IPS-NIHi11 (cell line): ENCODE results near the gene PANK2.
"Not testable (repeated sequence)": the region's sequence is repeated elsewhere in the genome, so short reads cannot be mapped to it uniquely, and the experiment has no call there.

Experiments
- DNase-seq: peaks from one replicate; pipeline ENCODE4 v3.0.0; 2012; ENCODE audit warnings: mixed read lengths, low spot score

The PANK2 gene

DNA sequence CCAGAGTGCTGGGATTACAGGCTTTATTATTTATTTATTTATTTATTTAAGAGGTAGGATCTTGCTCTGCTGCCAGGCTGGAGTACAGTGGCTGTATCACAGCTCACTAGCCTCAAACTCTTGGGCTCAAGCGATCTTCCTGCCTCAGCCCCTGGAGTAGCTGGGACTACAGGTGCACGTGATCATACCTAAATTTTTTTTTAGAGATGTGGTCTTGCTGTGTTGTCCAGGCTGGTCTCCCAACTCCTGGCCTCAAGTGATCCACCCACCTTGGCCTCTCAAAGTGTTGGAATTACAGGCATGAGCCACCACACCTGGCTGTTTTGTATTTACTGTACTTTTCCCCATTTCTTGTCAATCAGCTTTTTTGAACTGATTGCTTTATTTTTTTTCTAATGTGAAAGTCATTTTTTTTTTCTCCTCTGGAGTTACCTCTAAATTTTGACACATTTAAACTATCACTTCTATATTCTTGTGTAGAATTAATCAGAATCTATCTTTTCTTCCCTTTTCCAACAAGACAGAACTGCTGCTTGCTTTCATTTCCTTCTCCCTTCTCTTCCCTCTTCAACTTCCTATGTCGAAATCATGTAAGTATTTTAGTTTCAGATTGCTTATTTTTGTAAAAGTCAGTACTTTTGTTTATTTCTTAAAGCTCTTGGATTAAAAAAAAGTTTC lies 12.0 kb downstream of the PANK2 start:
- no peak for DNase-seq

GRCh38 chr20:3901706-3902440 lies 12.7 kb downstream of the PANK2 start:
- DNase-seq, result no peak

DNA sequence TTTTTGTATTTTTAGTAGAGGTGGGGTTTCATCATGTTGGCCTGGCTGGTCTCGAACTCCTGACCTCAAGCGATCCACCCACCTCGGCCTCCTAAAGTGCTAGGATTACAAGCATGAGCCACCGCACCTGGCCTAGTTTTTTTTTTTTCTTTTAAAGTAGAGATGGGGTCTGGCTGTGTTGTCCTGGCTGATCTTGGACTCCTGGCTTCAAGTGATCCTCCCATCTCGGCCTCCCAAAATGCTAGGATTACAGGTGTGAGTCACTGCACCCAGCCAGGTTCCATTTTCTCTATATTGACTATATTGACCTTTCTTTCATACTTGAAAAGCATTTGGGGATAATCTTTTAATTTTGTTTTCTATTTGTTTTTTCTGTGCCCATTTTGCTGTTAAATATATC lies 13.3 kb downstream of the PANK2 start:
- DNase-seq, result no peak

DNA sequence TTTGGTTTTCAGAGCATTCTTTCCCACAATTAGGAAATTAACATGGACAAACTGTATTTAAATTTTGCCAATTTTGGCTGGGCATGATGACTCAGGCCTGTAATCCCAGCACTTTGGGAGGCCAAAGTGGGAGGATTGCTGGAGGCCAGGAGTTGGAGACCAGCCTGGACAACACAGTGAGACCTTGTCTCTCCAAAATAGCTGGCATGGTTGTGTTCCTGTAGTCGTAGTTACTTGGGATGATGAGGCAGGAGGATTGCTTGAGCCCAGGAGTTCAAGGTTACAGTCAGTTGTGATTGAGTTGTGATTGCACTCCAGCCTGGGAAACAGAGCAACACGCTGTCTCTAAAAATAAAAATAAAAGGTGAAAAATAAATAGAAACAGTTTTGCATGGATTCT lies 15.0 kb downstream of the PANK2 start:
- DNase-seq, result no peak

DNA sequence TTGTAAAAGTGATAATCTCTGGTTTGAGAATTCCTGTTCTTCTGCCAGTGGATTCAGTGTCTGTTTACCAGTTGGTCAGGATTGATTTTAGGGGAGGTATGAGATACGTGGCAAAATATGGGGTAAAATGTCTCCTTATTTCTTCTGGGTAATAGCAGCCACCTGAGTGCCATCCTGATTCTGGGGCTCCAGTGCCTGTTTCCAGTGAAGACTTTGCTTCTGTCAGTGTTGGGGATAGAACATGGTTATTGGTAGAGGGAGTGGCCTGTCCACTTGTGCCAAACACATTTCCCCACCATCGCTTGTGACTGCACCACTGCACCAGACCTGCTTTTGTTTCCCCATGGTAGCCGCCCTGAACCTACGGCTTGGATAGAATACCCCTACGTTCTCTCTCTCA lies 15.7 kb downstream of the PANK2 start:
- DNase-seq, result no peak

DNA sequence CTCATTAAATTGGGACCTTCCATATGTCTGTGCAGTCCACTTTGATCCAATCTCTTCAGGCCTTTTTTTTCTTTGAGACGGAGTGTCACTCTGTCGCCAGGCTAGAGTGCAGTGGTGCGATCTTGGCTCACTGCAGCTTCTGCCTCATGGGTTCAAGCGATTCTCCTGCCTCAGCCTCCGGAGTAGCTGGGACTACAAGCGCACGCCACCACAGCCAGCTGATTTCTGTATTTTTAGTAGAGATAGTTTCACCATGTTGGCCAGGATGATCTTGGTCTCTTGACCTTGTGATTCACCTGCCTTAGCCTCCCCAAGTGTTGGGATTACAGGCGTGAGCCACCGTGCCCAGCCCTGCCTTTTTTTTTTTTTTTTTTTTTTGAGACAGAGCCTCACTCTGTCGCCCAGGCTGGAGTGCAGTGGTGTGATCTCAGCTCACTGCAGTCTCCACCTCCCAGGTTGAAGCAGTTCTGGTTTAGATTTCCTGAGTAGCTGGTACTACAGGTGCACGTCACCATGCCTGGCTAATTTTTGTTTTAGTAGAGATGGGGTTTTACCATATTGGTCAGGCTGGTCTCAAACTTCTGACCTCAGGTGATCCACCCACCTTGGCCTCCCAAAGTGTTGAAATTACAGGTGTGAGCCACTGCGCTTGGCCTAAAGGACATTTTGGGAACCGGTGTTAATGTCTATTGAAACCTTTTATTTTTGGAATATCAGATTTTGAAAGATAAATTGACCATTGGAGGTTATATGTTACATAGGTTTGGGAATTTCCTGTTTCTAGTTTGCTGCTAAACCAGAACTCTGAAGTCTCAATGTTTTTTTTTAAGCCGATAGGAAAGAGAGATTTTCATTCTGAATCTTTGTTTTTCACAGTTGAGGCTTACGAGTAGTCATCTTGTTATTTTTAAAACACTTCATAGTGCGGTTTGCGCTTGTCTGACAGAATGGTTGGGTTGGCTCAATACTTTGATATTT lies 17.8 kb downstream of the PANK2 start:
- not testable (repeated sequence) for DNase-seq

DNA sequence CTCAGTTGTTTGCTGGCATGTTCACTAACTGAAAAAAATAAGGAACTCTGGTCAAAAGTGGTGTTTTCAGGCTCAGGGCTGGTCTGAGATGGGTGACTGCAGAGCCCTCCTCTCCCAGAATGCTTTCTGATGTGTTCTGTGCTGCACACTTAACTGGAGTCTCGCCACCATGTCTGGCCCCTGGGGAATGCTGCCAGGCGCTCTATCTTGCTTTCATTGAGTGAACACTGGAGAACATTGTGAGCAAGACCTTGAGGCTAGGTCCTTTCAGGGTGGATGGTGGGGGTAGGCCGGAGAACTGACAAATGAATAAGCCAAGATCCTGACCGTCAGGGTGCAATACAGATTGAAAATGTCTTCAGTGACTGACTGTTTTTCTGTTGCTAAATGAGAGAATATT lies 19.5 kb downstream of the PANK2 start:
- no peak for DNase-seq

GRCh38 chr20:3909952-3910366 lies 20.8 kb downstream of the PANK2 start:
- DNase-seq, result no peak

DNA sequence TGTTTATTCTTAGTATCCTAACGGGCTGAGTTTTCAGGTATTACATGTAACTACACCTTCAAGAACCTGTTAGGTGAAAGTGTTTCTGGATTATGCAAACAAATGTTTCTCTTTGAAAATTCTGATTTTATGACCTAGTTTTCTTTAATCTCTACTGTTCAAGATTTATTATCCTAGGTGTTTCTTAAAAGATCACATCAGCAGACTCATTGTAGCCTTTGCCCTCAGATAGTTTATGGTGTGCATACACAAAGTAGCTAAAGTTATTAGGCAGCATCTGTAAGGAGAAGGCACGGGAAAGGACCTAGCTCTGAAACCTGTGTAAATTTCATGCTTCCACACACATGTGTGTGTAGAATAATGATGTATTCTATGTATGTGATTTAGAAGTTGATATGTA lies 21.7 kb downstream of the PANK2 start:
- DNase-seq, result no peak

GRCh38 chr20:3911956-3912355 lies 22.8 kb downstream of the PANK2 start:
- DNase-seq, result no peak

- DNase-seq, result no peak
Observed at GRCh38 chr20:3914446-3914845, 25.3 kb downstream of the PANK2 start.

GRCh38 chr20:3915691-3916090 lies 26.5 kb downstream of the PANK2 start:
- no peak for DNase-seq

- DNase-seq, result no peak
Observed at GRCh38 chr20:3916364-3916763, 27.2 kb downstream of the PANK2 start.

- no peak for DNase-seq
Observed at GRCh38 chr20:3919352-3919751, 30.2 kb downstream of the PANK2 start.

- no peak for DNase-seq
Observed at GRCh38 chr20:3922223-3922982, 33.2 kb downstream of the PANK2 start.

DNA sequence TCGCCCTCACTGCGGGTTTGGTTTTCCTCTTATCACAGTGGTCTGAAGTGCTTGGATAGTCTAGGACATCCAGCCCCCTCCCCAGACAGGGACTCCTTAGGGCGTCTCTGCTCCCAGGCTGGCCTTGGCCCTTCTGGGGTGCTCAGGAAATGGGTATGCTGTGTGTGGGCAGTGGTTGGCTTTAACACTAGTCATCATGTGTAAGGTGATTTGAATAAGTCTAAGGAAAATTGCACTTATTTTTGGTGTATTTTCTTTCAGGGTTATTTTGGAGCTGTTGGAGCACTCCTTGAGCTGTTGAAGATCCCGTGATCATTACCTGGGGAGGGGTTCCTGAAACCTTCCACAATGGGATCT lies 33.8 kb downstream of the PANK2 start:
- DNase-seq, result no peak

GRCh38 chr20:3923818-3924217 lies 34.6 kb downstream of the PANK2 start:
- no peak for DNase-seq

DNA sequence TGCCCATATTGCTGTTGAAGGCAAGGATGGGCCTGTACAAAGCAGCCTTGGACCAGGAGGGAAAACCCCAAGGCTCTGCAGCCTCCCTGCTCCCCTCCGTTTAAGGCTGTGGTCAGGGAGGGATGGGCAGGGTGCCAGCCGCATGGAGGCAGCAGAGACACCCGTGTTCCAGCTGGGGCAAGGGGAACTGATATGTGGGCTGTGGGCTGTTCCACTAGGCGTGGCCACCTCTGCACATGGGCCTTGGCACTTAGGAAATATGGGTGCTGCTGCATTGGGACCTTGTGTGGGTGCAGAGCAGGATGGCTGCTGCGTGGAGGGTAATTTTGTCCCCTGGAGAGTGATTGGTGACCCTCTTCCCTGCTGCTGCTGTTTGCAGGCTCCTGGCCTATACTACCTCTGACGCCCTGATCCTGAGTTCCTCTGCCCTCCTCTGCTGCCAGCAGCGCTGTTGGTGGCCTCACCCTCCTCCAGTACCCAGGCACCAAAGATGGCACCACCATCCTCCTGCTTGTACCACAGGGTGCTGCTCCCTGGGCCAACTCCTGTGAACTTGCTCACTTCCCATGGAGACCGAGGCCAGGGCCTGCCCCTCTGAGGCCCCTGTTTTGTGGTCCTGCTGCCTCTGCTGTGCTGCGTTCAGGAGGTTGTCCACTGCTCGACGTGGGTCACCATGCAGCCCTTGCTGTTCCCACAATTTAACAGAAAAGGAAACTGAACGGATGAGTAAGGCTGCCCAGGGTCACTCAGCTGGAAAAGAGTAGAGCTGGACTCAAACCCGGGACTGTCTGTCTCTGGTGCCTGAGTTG lies 35.3 kb downstream of the PANK2 start:
- DNase-seq, result no peak

- no peak for DNase-seq
Observed at GRCh38 chr20:3925113-3925695, 36.0 kb downstream of the PANK2 start.

- DNase-seq, result no peak
Observed at GRCh38 chr20:3925899-3926638, 36.9 kb downstream of the PANK2 start.
